Right lobe of liver (tissue), 4 donors: ENCODE measurements around the gene RNF133.

Experiments used
- POLR2A ChIP-seq: fragments of 450-650 bp; IDR thresholded peaks from one replicate; pipeline ENCODE4 v1.6.1; 2017; ENCODE audit warnings: antibody characterized with exemption, mild to moderate bottlenecking
- TF ChIP-seq, protein P1 (sequence below), 4 donors: fragments of 200-600 bp in 3 of 4; fragments of 450-650 bp in 1 of 4; IDR thresholded peaks; one replicate each; pipeline versions ENCODE4 v1.5.1 to v1.8.0; 2016 to 2022; ENCODE audit warnings: antibody characterized with exemption in 4 of 4, mild to moderate bottlenecking in 2 of 4
- donor health status: DM: no; HTN: no; CAD: no.
- donor health status: DM: no; HTN: no; CAD: no.
- donor health status: DM: no; HTN: yes; CAD: no.

DNA sequence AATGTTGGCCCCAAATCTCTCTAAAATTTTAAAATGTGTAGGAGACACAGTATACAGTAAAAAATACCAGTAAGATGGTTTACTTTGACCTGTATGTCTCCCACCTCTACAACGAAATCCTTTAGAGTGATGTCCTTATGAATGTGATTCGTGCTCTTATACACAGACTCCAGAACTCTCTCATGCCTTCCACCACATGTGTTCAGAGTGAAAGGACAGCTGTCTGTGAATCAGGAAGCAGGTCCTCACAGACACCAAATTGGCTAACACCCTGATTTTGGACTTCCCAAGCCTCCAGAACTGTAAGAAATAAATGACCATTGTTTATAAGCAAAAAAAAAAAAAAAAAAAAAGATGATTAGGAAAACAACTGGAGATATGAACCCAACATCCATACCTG is 35.2 kb downstream of the RNF133 start:
- no peak for TF ChIP-seq POLR2A
- TF ChIP-seq, protein P1, sequence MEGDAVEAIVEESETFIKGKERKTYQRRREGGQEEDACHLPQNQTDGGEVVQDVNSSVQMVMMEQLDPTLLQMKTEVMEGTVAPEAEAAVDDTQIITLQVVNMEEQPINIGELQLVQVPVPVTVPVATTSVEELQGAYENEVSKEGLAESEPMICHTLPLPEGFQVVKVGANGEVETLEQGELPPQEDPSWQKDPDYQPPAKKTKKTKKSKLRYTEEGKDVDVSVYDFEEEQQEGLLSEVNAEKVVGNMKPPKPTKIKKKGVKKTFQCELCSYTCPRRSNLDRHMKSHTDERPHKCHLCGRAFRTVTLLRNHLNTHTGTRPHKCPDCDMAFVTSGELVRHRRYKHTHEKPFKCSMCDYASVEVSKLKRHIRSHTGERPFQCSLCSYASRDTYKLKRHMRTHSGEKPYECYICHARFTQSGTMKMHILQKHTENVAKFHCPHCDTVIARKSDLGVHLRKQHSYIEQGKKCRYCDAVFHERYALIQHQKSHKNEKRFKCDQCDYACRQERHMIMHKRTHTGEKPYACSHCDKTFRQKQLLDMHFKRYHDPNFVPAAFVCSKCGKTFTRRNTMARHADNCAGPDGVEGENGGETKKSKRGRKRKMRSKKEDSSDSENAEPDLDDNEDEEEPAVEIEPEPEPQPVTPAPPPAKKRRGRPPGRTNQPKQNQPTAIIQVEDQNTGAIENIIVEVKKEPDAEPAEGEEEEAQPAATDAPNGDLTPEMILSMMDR (IDR thresholded peaks at IDR 0.05), result no peak
